Measurements from ENCODE around the gene MID1.

The MID1 gene

DNA sequence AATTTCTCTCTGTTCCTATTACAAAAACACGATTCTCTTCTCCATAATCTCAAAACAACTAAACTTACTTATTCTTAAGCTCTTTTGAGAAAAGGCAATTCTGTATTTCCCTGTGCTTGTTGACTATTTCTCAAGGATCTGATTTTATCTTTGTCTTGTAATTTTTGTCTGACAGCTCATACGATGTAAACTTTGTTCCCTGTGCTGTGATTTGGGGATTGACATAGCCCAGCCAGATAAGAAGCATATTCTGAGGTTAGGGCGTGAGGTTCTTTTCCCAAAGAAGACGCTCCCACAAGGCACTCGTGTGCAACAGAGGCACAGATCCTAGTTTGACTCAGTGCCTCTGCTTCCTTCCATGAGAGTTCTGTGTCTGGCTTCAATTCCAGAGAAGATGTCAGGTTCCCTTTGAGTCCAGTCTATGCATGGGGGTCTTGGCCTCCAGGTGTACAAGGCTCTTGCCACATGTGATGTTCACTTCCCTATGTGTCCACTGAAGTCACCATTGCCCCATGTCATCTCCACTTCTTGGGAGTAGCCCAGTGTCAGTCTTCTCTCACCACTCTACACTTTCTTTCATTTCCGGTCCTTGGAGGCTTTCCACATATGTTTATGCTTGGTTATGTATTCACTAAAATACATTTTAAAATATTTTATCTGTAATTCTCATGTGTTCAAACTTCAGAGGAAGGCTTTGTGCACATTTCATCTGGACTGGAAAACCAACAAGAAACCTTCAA, 94.8 kb downstream of the MID1 start:
- DNase-seq = no peak

DNA sequence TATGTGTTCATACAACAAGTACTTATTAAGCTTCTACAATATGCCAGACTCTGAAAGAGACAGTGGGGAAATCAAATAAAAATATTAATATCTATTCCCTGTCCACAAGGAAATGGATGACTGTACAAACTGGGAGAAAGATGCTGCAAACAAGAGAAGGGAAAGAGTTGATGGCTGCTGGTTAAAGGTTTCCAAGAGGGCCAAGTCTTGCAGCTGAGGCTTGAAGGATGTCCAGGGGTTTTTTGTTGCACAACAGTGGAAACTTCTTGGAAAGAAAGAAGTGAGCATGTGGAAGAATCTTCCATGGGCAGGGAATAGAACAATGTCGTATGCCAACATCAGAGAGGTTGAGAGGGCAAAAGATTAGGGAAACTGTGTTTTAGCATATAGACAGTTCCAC, 95.8 kb downstream of the MID1 start:
- DNase-seq = no peak

DNA sequence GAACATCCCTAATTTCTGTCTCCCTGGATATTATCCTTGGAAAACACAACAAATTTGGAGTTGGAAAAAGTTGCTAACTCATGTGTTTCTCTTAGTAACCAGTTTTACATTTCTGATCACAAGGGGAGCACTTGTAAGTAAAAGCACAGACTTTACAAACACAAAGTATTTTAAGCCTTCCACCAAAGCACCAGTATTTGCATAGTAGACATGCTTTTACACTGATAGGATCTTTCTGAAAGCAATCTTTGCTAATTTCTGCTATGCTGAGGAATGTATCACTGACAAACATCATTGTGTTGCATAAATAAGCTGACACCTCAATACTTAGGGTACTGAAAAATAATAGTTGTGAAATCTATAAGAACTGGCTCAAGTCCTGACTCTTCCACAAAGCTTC, 100.6 kb downstream of the MID1 start:
- DNase-seq = no peak

DNA sequence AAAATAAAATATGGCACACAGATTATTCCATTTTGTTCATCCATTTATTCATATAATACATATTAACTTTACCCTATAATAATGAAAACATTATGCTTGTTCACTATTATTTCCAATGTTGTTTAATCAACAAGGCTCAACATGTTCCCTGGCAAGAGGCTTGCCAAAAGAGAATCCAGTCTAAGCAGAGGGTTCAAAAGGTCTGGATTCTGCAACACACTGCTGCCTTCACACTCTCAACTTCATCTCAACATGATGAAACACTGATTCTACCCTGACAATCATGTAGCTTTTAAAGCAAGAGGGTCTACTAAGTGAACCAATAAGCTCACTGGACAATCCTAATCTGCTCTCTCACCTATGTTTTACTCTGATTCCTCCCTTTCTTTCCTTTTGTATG, 101.1 kb downstream of the MID1 start:
- DNase-seq = no peak

DNA sequence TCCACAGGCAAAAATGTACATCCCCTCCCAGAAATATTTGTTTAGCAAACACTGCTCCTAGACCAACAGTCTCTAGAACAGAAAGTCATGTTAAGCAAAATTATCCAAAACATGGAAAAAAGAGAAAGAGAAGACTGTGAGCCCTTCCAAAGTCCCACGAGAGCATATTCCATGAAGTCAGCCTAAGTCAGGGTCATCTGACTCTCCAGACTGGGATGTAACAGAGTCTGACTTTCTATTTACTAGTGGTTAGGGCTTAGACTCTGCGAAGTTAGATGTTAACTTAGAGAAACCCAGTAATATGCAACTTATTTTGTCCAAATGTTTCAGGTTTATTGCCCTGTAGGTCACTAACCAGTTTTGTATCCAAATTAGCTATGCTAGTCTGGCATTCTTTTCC, 102.3 kb downstream of the MID1 start:
- DNase-seq = no peak

DNA sequence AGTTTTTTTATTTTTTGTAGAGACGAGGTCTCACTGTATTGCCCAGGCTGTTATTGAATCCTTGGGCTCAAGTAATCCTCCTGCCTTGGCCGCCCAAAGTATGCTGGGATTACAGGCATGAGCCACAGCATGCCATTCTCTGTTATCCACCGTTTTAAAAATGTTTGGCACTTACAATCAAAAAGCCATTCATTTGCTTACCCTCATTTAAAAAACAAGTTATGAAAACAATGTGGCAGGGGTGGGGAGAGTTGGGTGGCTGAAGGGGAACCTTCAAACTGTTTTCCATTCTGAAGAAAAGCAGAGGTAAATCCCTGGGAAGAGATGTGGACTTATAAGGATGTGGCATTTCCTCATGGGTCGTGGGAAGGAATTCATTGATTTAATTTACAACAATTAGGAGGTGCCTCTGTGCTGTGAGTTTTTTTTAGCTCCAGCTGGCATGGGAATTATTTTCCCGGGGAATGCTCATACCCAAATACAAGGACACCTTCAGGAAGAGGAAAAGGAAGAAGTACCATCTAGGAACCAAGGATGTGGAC, 103.5 kb downstream of the MID1 start:
- DNase-seq = no peak

DNA sequence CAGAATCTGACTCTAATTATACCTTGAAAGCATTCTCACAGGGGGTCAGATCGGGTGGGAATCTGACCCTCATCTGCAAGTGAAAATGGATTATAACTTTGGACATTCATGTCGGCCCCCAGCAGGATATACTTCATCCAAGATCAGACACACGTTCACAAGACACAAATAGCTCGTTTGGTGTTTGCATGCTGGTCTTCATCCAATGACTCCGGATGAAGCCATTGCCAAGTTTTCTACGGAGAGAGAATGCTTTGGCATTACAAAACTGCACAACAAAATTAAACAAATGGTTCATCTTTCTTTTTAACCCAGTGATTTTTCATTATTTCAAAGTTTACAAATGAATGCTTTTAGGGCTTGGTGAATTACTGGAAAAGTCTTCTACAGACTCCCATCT, 105.5 kb downstream of the MID1 start:
- no peak for DNase-seq

DNA sequence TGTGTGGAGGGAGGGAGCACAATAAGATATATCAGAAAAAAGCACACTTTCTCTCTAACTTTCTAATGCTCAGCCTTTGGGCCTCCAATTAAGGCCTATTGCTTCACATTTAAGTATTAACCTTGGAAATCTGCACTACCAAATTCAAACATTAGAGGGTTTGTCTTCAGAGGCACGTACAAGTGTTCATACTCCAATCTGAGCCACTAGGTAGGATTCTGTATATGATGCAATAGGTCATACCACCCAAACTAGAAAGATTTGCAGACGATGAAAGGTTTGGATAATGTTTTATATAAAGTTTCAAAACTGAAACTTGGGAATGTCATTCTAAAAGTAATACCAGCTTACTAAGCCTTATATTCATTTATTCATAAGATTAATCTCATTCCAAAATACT, 106.4 kb downstream of the MID1 start:
- DNase-seq = peak in 1 of 2 experiments; percentile 0

DNA sequence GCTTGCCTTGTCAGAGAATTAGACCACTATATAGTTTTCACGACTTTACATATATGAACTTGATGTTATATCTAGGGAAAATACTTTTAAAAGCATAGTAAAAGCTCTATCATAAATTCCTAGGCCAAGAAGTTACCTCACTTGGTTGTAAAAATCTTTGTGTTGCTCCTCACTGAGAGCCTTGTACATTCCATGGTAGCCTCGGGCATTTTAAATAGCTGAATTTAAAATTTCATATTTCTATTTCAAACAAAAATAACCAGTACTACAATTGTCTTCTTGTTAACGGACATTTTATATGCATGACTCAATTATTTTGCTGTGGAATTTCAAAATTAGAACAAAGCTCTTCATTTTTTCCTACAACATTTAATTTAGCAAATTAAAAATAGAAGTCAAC, 107.6 kb downstream of the MID1 start:
- no peak for DNase-seq

DNA sequence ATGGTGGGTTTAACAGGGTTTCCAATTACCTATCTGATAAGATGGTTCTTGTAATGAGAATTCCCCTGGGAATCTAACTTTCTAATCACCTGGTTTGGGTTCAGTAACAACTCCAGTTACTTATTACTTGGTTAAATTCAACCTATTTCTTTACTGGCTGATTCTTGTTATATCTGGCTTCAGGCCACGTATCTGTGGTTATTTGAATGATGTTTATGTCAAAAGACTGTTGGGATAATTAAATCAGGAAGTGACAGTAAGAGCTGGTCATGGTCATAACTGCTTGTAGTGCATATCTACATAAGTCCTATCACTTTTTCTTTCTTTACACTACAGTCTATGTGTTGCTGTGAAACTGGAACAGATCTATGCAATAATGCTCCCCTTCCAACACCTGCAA, 108.1 kb downstream of the MID1 start:
- no peak for DNase-seq

DNA sequence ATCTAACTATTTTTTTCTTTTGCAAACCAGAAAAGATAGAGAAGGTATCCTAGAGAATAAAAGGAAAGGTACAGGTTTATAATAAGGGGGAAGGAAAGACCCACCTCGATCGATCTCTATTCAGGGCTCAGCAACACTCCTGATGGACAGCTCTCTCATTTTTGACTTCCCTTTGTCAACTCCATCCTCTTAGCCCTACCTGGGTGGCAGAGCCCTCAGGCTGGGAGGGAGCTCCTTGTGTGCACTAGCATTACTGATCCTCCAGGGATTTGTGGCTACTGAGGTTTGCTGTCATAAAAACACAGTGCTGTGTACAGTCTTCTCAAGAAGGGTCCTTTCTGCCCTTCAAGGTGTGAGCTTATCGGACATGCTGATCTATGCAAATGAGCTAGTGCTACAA, 111.0 kb downstream of the MID1 start:
- no peak for DNase-seq

DNA sequence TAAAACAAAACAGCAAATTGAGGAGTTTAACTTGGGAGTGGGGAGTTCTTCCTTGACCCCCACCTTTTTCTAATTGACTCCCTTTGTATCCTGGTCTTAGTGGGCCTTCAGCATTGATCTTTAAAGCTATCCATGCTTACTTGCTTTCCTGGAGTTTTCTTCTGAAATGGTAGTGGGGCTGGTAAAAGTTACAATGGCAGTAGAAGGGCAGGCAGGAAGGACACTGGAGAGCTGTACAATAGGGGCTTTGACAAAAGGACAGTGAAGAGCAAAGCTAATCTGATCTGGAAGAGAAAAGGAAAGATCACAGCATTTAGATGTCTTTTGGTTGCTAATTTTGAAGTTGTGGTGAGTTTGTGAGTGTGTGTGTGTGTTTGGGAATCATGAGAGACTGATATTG, 111.5 kb downstream of the MID1 start:
- no peak for DNase-seq

DNA sequence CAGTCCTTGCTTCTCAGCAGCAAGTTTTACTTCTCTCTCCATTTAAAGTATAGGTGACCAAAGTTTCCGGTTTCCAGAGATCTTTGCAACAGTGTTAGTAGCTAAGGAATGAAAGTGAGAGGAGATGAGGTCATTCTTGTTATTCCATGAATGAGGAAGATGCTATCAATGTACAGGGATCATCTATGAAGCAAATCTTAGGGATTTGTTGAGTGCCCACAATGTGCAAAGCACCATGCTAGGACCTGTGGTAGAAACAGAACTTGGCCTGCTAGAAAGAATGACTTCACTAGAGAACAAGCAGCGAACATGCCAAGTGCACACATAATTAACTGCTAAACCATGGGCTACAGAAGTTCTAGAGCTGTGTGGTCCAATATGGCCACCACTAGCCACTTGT, 112.5 kb downstream of the MID1 start:
- no peak for DNase-seq

DNA sequence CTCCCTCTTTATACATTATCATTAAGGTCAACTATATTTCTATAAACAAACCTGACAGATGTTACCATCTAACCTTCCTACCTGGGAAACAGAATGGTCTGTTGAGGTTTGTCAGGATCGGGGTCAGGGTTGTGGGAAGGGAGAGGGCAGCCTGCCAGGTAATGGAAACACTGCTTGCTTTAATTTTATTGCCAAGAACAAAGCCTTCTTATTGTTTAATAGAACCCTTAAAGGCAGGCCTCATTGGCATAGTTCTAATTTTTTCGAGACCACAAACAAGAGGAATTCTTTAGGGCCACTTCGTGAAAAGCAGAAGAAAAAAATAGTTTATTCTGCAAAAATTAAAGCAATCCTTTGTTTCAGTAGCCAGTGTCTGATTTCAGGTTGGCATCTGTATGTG, 113.2 kb downstream of the MID1 start:
- no peak for DNase-seq

DNA sequence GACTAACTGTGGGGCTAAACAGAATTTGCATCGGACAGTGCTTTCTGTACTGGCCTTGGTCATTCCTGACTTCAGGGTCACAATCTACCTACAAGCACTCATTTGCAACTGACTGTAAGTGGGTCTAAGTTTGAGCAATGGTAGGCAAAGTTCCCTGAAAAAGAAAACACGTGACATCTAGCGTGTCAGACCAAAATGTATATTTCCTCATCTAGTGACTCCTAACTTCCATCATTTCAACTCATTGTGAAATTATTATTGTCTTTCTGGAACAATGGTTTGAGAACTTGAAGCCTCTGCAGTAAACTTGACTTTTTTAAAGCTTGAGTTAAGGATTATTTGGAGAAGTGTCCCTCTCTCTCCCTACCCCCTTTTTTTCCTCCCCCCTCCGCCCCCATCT, 113.6 kb downstream of the MID1 start:
- no peak for DNase-seq

DNA sequence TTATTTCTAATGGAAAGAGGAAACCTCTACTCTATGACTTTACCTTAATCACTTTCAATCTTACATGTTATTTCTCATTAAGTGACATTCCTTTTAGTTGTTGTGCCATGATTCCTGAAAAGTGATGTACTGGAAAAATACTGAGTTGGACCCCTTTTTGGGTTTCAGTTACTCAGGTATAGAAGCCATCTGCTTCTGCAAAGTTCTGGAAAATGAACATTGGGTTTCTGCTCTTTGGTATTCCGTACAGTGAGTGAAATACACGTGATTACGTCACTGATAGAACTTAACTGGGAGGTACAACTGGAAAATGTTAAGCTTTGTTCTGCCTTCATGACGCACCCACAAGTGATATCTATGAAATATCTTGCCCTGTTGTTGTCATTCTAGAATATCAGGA, 114.7 kb downstream of the MID1 start:
- no peak for DNase-seq

DNA sequence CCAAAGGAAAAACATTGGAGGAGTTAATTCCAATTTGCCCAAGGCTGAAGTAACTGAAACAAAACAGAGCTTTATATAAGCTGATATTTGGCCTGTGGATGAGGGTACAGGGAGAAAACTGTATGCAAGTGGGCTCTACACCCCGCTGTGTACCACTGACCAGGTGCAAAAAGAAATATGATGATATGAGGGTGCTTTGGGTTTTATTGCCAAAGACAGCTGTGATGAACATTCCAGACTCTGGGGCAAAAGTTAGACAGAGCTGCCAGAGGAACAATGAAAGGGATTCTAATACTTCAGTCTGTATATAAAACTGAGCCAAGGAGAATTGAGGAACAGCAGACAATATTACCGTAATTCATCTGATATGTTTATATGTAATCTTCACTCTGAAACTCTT, 117.4 kb downstream of the MID1 start:
- no peak for DNase-seq

DNA sequence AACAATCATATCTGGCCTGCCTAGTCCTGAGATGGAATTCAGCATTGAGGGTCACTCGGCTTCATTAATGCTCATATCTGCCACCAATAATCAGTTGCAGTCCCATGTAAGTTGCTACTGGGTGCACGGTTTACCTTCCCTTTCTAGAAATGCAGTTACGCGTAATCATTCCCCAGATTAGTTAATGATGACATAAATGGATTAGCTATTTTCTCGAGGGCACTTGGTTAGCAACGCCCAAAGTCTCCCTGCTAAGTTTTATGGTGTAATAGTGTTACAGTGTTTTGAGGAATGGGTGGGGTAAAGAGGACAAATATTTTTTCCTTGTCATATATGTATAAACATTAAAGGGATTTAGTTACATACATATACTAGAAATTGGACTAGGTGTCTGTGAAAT, 118.8 kb downstream of the MID1 start:
- no peak for DNase-seq

DNA sequence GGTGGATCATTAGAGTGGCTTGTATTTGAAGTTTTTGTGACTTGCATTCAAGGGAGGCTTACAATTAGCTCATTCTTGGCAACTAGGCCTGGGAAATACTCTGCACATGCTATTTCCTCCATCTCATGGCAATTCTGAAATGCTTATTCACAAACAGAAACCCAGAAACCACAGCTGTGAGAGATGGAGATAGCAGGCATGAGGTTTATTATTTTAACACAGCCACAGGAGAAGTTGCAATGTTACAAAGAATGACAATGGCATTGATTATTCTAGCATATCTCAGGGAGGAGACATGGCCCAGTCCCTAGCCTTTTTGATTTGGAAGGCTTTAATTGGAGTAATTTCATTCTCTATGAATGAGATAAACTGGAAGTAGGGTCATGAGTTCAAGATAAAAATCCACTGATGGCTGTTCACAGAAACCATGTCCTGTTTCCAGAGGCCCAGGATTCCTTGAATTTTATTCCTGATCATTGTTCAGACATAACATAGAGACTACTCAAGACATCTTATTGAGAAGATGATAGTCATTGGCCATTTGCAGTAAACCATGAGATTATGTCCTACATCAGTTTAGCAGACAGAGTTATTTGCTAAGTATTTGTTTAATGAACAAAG, 123.9 kb downstream of the MID1 start:
- DNase-seq = no peak

DNA sequence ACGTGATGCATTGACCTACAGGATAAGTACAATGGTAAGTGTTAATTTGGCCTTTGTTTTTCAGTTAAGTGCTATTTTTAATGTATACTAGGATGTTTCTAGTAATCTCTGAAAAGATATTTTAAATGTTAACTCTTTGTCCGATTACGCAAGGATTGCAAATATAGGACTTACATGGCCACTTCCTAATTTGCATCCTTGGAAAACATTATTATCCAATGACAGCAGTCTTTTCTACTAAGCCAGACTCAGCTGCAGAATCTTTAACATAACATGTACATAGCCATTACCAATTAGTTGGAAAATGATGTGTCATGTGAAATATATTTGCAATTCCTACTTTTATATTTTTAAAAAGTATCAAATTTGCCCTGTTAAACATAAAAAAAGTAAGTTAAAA, 124.7 kb downstream of the MID1 start:
- DNase-seq = no peak

DNA sequence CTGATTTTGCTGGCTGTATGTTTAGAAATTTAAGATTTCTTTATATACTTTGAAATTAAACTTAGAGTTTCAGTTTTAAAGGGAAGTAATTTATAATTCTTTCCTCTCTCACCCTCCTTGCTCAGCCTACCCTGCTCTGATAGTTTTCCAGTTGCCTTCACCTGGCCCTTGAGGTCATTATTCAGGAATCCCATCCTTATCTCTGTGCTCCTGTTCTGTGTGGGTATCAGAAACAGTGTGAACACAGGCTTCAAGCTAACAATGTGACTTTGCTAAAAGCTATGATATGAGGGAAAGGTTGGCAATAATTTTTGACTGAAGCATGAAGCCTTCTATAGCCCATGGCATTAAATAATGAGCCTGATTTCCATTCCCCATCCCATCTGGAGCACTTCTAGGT, 128.1 kb downstream of the MID1 start:
- no peak for DNase-seq

DNA sequence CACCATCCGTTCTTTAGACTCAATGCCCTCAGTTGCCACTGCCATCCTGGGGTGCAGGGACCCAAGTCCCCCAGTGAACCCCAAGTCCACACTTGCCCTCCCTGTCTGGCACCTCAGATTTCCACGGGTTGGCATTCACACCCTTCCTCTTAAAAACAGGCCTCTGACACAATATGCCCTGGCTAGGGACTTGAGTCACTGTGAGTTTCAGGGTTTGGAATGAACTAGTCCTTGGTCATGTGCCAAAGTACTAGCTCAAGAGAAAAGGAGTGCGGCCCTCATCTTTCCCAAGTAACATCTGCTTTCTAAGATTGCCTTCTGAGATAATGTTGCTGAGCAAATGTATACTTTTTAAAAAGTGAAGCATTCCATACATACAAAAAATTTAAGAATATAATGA, 134.0 kb downstream of the MID1 start:
- DNase-seq = no peak

DNA sequence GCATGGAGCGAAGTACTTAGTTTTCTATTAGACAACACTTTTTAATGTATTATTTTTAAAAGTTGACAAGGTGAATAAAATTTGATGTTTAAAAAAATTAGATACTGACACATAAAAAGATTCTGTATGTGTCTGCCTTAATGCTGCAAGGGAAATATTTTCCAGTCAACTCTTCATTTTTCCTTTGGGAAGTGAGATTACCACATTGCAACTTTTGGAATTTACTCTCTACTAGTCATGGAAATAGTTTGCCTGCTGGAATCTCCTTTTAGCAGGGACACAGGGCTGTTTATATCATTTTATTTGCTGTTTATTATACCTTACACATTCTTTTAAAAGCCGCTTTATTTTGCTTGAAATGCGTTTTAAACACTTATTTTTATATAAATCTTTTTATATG, 135.1 kb downstream of the MID1 start:
- no peak for DNase-seq

DNA sequence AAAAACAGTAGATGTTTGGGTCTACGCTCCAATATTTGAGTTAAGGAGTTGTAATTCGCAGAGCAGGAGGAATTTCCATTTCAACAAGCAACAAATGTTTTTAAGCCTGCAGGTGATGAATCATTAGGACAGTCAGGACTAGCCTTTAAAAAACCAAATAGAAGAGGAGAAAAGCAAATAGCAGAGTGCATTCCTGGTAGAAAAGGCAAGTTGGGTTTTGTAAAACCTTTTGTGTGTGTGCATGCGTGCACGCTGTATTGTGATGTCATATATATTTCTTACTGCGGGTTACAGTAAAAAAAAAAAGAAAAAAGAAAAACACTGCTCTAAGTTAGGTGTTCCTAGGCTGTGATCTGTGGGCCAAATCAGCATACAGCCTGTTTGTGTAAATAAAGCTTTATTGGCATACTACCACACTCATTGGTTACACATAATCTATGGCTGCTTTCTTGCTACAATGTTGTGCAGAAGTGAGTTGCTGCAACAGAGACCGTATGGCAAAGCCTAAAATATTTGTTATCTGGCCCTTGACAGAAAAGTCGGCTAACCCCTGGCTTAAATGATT, 135.6 kb downstream of the MID1 start:
- no peak for DNase-seq

Data from SW 1271 (cell line).